PC-9 (cell line): Measurements from ENCODE around the gene RIPK3. TPM values are rescaled to one million over a fixed set of nuclear protein-coding genes. Genes with fewer than 3 reads are reported as not detected.
A peak's percentile ranks its signal among the peaks of the same experiment; 100 is the strongest.

ENCODE experiments used
- Bru-seq: library from RNA; stranded (reverse); fragments of 400-500 nt; gene quantifications from one replicate; lab custom pipeline; 2021; lab: Mats Ljungman, UMichigan
- BruChase-seq, 2 experiments: library from RNA; stranded (reverse); fragments of 400-500 nt; gene quantifications; one replicate each; lab custom pipeline; 2021; lab: Mats Ljungman, UMichigan
- BruUV-seq: library from RNA; stranded (reverse); fragments of 400-500 nt; replicated peaks from 2 replicates; lab custom pipeline; 2021; lab: Mats Ljungman, UMichigan
- CTCF ChIA-PET: fragments of 300-600 bp; sonication (Branson Sonifier 250); formaldehyde crosslinking; loops from one replicate; lab custom pipeline; 2022; ENCODE audit warnings: antibody characterized with exemption; lab: Charles Lee
- POLR2A ChIA-PET: fragments of 300-600 bp; sonication (Branson Sonifier 250); formaldehyde crosslinking; loops from one replicate; lab custom pipeline; 2022; ENCODE audit warnings: antibody characterized with exemption; ENCODE audit not compliant: unreplicated experiment; lab: Charles Lee
- DNase-seq, 2 experiments: peaks; one replicate each; pipeline versions ENCODE4 v3.0.0 to v3.0.0-alpha.2; 2015 to 2022; ENCODE audit warnings: mixed read lengths in 1 of 2
- H2AFZ ChIP-seq: fragments of 200-600 bp; sonication (generic); 2 replicates; pipeline ENCODE4 v1.8.1; 2017; ENCODE audit warnings: antibody characterized with exemption
- H3F3A ChIP-seq: fragments of 200-600 bp; sonication (generic); 2 replicates; pipeline ENCODE4 v1.8.1; 2017; ENCODE audit warnings: antibody characterized with exemption, mild to moderate bottlenecking, low read depth; ENCODE audit not compliant: insufficient read depth
- H3K27ac ChIP-seq: fragments of 200-600 bp; sonication (generic); 2 replicates; pipeline ENCODE4 v1.6.1; 2016; ENCODE audit warnings: mixed run types
- H3K27me3 ChIP-seq: fragments of 200-600 bp; sonication (generic); 2 replicates; pipeline ENCODE4 v1.6.1; 2016; ENCODE audit warnings: low read depth, mixed run types; ENCODE audit not compliant: insufficient read depth
- H3K36me3 ChIP-seq: fragments of 200-600 bp; sonication (generic); 2 replicates; pipeline ENCODE4 v1.6.1; 2016; ENCODE audit warnings: low read depth, mixed run types
- H3K4me1 ChIP-seq: fragments of 200-600 bp; sonication (generic); replicated peaks from 2 replicates; pipeline ENCODE4 v1.6.1; 2016; ENCODE audit warnings: mixed run types; ENCODE audit not compliant: insufficient read depth
- H3K4me2 ChIP-seq: fragments of 200-600 bp; sonication (generic); 2 replicates; pipeline ENCODE4 v1.6.1; 2017; ENCODE audit warnings: mixed run types
- H3K4me3 ChIP-seq: fragments of 200-600 bp; sonication (generic); 2 replicates; pipeline ENCODE4 v1.6.1; 2016; ENCODE audit warnings: mixed run types
- H3K79me2 ChIP-seq: fragments of 200-600 bp; sonication (generic); 2 replicates; pipeline ENCODE4 v1.6.1; 2017; ENCODE audit warnings: low read depth, mixed run types
- H3K9me2 ChIP-seq: fragments of 200-600 bp; sonication (generic); 2 replicates; pipeline ENCODE4 v1.8.1; 2017; ENCODE audit warnings: mild to moderate bottlenecking; ENCODE audit not compliant: insufficient read depth
- H3K9me3 ChIP-seq: fragments of 200-600 bp; sonication (generic); 2 replicates; pipeline ENCODE4 v1.8.1; 2016; ENCODE audit warnings: low read depth; ENCODE audit not compliant: insufficient read depth
- H4K20me1 ChIP-seq: fragments of 200-600 bp; sonication (generic); 2 replicates; pipeline ENCODE4 v1.8.1; 2017; ENCODE audit not compliant: insufficient read depth
- CTCF ChIP-seq: fragments of 200-600 bp; sonication (generic); conservative IDR thresholded peaks from 2 replicates; pipeline ENCODE4 v1.6.1; 2017; ENCODE audit warnings: mixed run types, antibody characterized with exemption, mild to moderate bottlenecking, moderate library complexity
- EZH2 ChIP-seq: fragments of 200-600 bp; sonication (generic); IDR thresholded peaks from 2 replicates; pipeline ENCODE4 v1.8.0; 2017; ENCODE audit warnings: antibody characterized with exemption, low read depth
- intact Hi-C: fragments of 100-400 bp; cut with micrococcal nuclease; formaldehyde crosslinking; loops from one replicate; pipeline ENCODE4 v1.10.0; 2022; ENCODE audit not compliant: unreplicated experiment
- long read RNA-seq: library from polyadenylated mRNA; stranded (forward); transcript quantifications from one replicate; pipeline ENCODE4 v2.0.0, GENCODE V29; 2022
- total RNA-seq: library from RNA; stranded (reverse); gene quantifications from 2 replicates; pipeline ENCODE4 v1.2.3, GENCODE V29; 2021

The RIPK3 gene
- total RNA-seq (4.0 and 6.4 TPM in 2 replicates), Bru-seq, nascent RNA (percentile 32 among the genes with signal in this experiment), BruChase-seq, experiment 1, labeled RNA remaining after a 2-hour chase (percentile 38 among the genes with signal in this experiment), BruChase-seq, experiment 2, labeled RNA remaining after a 6-hour chase (percentile 35 among the genes with signal in this experiment)
- long read RNA-seq, partial matches to known transcripts: 1 of 6 reads
- long read RNA-seq, other reads (novel, unspliced or antisense): 1 of 6 reads

DNA sequence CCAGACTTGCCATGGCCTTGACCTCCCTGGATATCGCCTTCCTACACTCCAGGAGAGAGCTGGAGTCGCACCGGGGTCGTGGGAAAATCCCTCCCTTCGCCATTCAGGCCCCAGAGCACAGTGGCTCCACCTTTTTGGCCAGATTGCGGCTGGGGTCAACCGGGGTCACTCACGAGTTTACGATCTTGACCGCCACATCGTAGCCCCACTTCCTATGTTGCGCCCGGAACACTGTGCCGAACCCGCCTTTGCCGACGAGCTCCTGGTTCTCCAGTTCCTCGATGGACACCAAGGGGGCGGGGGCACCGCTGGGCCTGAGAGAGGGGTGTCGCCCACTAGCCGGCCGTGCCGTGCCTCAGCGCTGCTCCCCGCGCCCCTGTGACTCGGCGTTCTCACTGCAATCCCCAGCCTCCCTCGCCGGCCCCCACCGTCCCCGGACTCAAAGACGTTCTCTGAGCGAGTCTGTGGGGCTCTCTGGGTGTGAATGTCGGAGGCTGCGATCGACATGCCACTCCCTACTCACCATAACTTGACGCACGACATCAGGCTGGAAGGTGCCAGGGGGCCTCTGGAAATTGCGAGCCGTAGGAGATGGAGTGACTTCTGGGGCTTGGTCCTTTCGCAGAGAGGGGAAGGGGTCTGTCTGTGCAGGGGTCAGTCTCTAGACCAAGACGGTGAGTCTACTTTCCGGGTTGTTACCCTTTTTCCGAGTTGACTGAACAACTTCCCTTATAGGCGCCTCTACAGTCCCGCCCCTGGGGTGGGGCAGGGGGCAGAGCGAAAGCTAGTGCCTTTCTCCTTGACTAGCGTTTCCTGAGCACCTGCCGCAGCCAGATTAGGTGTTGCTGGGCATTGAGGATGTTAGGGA lies at the start of gene RIPK3:
Gene RIPK3, minus strand, starts transcription at position 708 of the 868 bp plus-strand sequence. Its CDS starts 165 bp downstream, at position 543.
- no peaks in the 10 kb centered on the region; the same call in 1 of the 2 replicates for H3K4me1 ChIP-seq
- DNase-seq: peak in 1 of 2 experiments; percentile 30
- TSS peak; percentile 63 for BruUV-seq
- no peak within 1 kb of the TSS for H3K4me2 ChIP-seq
- CTCF ChIA-PET: no interaction called here
- H3K9me2 ChIP-seq: no peaks in the 10 kb centered on the region
- H2AFZ ChIP-seq: no peak within 1 kb of the TSS
- intact Hi-C loops: no loop called here
- H4K20me1 ChIP-seq: no peaks in the 10 kb centered on the region
- POLR2A ChIA-PET: interaction anchor here (0.5 to 0.6 kb wide), 3 partner anchors 9 to 334 kb away, joined by 3 to 9 read pairs (median 4); partner anchors contain the start of gene KHNYN
- no peaks in the 10 kb centered on the region for H3K79me2 ChIP-seq
- no peaks in the 10 kb centered on the region for H3F3A ChIP-seq
- no peaks in the 10 kb centered on the region for H3K36me3 ChIP-seq
- no peak within 1 kb of the TSS for H3K4me3 ChIP-seq
- H3K9me3 ChIP-seq: no peaks in the 10 kb centered on the region
- H3K27ac ChIP-seq: no peak within 1 kb of the TSS
- H3K27me3 ChIP-seq: no peaks in the 10 kb centered on the region
- TF ChIP-seq CTCF (no peak), EZH2 (no peak)

- Histone ChIP-seq H4K20me1 (no peaks in the 10 kb centered on the region), H2AFZ (no peak overlapping the region), H3K27ac (no peak overlapping the region), H3K4me2 (no peak overlapping the region), H3K4me3 (no peak overlapping the region), H3F3A (peaks cover 17% of the 10 kb centered on the region), H3K79me2 (0 out of 2 replicates have a peak, but pooled peaks cover 3% of the 10 kb centered on the region), H3K36me3 (no peaks in the 10 kb centered on the region), H3K9me2 (no peaks in the 10 kb centered on the region), H3K9me3 (no peaks in the 10 kb centered on the region), H3K4me1 (peaks cover 31% of the 10 kb centered on the region), H3K27me3 (no peaks in the 10 kb centered on the region)
- ChIA-PET POLR2A (no interaction called here), CTCF (interaction anchor here (0.7 kb wide), 1 partner anchor 23 kb away, joined by 3 read pairs; no protein-coding TSS in a partner anchor)
- BruUV-seq: no TSS peak
- TF ChIP-seq CTCF (no peak), EZH2 (no peak)
- no peak for DNase-seq
- intact Hi-C loops: no loop called here
Observed at GRCh38 chr14:24389226-24389848, 49.5 kb upstream of the RIPK3 start.
